SKM-1 (cell line): ENCODE data around the gene ACAD8.
"Not testable (repeated sequence)": the region's sequence is repeated elsewhere in the genome, so short reads cannot be mapped to it uniquely, and the experiment has no call there.

Experiments used
- DNase-seq: peaks from one replicate; lab custom pipeline; 2025; ENCODE audit not compliant: unreplicated experiment; lab: John Stamatoyannopoulos, UW

Gene ACAD8

DNA sequence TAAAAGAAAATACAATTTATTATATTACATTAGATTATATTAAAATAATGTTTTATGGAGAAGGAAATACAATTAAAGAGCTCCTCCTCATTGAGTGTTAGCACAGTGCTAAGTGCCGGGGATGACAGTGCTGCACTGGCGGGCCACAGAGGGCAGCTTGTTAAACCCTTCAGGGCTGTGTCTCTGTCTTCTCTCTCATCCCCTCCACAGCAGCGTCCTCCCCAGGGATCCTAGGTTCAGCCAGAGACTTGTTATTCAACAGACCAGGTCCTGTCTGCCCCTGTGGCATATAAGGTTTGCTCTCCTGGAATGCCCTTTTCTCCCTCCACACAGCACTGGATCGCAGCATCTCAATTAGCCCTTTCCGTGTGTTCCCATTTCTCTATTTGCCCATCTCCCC lies 14.4 kb upstream of the ACAD8 start:
- DNase-seq: no peak

DNA sequence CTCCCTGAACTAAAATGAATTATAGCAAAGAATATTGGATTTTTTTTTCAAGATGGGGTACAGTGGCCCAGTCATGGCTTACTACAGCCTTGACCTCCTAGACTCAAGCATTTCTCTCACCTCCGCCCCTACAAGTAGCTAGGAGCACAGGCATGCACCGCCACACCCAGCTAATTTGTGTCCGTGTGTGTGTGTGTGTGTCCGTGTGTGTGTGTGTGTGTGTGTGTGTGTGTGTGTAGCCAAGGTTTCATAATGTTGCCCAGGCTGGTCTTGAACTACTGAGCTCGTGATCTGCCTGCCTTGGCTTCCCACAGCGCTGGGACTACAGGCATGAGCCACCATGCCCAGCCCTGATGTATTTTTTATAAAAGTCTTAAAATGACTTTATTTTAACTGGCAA lies 12.8 kb upstream of the ACAD8 start:
- DNase-seq: no peak

DNA sequence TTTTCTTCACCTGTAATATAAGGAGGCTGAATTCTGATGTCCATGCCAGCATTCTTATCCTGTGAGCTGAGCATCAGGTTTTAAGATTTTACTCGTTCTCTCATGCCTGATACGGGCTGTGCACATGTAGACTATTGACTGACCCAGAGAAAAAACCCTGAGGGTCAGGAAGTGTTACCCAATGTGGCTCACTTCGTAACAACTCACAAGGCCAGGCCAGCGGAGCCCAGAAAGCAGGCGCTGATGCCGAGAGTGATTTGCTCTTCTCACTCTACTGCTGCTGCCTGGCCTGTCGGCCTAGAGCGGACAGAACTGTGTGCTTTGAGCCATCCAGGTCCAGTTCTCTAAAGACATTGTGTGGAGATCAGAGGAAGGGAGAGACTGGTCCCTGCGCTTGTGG lies 11.0 kb upstream of the ACAD8 start:
- DNase-seq: no peak

DNA sequence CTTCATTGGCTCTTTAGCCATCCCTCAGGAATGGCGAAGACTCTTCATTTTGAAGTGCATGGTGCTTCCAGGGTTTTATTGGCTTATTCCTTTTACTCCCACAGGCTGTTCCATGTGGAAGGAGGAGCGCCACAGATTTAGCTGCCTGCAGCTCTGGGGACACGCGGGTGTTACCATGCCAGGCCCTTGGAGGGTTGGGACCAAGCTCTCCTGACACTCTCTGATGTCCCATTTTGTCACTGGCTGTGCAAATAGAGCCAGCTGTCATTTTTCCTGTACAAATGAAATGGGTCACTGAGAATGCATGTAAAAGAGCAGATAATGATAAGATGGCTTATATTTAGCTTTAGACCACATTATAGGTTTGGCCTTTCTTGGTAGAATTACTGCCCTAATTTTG lies 9.5 kb upstream of the ACAD8 start:
- no peak for DNase-seq

DNA sequence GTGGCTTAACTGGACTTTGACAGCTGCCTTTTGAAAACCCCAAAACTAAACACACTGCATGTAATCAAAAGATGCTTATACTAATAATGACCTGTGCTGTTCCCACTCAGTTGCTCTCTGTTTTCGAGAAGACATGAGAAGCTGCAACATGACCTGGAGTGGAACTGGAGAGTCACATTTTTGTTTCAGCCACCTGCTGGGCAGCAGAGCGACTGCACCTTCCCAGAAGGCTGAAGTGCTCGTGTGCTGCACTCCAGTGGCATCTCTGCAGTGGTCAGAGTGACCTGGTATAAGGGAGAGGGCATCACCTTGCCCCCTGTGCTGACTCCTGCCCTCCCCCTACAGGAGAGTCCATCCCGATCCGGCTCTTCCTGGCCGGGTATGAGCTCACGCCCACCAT lies 8.8 kb upstream of the ACAD8 start:
- DNase-seq: no peak

DNA sequence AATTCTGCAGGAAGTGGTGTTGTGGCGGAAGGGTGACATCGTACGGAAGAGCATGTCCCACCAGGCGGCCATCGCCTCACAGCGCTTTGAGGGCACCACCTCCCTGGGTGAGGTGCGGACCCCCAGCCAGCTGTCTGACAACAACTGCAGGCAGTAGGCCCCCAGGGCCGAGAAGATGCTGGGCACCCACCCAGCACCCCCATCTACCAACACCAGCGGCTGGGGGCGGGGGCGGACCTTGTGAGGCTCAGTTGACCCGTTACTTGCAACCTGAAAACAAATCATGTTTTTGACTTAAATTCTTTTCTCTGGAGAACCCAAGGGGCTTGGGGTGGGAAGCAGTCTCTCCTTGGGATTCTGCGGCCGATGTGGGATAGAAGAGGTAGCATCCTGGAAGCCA lies 7.9 kb upstream of the ACAD8 start:
- DNase-seq: no peak

DNA sequence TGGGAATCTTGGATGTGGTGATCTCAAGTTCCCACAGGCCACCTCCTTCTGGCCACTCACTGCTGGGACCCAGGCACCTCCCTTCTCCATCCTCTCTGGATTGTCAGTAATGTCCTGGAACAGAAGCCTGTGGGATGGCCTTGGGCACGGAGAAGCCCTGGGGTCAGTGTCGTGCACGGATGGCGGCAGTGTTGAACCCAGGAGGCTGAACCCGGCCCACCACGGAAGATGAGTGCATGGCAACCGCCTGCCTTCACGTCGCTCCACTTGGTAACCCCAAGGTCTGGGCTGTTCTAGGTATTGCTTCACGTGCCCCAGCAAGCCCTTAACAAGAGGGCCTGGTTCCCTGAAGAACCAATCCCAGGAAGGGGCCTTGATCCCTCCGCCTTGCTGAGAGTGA lies 7.3 kb upstream of the ACAD8 start:
- no peak for DNase-seq

DNA sequence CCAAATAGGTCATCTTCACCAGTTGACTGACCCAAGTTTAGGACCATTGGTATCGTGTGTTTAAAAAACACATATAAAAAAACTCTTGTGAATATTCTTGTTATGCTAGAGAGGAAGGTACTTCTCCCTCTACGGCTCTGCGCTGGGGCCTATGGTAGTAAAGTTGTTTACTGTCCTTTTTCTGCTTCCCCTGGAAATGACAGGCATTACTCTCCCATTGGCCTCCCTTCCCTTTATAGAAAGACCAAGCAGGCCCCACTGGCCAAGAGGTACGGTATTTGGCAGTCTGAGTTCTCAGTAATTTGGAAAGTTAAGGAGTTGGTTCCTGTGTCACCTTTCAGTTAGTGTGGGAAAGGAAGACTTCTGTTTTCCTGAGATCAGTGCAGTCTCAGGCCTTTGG lies 6.7 kb upstream of the ACAD8 start:
- no peak for DNase-seq

DNA sequence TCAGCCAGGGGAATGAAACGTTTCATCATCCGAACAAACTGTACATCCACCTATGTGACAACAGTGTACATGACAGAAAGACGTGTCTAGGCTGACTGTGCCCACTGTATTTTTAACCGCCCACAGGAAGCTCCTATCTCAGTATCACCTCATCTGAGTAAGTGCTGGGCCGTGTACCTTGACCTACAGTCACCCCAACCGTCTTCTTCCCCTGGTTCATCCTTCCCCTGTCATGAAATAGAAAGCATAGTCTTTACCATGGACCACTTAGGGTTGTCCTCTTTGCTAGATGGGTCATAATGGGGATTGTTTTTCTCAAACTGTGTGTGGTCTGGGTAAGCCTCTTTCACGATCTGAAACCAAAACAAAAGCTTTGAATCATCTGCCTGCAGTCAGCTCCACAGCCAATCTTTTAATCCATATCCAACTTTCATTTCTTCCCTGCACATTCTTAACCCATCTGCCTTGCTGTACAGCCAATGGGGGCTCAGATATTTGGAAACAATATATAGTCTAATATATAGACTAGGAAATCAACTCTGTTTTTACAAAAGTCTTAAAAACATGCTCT lies 4.4 kb upstream of the ACAD8 start:
- no peak for DNase-seq

DNA sequence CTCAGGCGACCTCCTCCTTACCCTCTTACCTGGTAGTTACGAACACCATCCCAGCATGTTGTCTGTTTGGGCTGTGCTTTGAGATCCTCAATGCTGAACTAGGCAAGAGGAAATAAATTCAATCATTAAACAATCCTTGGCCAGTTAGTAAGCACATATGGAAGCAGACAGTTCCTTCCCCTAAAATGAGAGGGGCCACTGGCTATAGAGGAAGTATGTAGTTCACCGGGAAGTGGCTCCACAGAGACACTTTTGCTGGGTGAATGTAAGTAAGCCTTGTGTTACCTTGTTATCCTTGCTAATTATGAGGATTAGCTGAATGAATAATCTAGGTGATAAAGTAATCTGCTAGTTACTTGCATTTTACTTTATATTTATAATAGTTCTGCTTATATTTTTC lies 3.1 kb upstream of the ACAD8 start:
- no peak for DNase-seq

DNA sequence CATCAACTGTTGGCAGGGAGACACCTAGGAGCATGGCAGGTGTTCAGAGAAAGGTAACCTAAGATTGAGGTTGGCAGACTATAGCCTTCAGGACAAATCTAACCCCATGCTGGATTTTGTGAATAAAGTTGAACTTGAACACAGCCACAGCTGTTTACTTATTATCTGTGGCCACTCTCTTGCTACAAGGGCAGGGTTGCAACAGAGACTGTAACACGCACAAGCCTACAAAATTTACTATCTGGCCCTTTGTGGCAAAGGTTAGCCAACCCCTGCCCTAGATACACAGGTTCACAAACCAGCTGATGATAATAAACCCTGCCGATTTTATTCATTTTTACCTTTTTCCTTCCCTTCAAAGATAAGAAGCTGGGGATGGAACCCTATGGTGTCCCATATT lies 2.7 kb upstream of the ACAD8 start:
- DNase-seq: no peak

DNA sequence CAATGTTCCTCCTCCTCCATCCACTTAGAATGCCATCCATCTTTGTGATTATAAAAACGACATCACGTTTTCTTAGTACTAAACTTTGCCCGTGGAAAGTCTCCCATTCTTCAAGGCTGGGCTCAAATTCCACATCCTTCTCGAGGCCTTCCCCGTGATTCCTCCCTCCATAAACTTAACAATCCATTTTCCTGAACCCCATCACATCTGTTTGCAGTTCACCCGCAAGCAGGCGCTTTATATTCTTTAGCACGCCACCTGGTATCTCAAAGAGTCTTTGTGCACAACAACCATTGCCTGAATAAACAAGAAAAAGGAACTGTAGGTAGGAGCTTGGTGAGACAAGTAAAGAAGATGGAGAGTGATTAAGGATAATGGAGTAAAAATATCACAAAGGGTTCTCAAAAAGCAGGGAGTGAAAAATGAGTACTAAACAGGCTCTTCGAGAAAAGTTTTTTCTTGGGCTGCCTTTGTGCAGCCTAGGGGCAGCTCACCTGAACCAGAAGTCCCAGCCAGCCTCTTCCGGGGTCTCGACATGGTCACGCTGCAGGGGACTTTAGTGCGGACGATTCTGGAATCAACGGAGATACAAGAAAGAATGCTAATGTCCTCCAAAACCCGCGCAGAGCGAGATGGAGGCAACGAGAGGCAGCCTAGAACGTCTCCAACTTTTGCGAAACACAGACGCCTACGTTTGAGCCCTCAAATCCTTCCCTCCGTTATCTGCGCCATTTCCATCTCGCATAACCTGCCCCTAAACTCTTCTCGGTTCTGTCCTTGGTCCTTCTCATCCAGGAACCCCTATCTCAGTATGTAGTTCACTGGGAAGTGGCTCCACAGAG lies 801 bp upstream of the ACAD8 start:
- no peak for DNase-seq

DNA sequence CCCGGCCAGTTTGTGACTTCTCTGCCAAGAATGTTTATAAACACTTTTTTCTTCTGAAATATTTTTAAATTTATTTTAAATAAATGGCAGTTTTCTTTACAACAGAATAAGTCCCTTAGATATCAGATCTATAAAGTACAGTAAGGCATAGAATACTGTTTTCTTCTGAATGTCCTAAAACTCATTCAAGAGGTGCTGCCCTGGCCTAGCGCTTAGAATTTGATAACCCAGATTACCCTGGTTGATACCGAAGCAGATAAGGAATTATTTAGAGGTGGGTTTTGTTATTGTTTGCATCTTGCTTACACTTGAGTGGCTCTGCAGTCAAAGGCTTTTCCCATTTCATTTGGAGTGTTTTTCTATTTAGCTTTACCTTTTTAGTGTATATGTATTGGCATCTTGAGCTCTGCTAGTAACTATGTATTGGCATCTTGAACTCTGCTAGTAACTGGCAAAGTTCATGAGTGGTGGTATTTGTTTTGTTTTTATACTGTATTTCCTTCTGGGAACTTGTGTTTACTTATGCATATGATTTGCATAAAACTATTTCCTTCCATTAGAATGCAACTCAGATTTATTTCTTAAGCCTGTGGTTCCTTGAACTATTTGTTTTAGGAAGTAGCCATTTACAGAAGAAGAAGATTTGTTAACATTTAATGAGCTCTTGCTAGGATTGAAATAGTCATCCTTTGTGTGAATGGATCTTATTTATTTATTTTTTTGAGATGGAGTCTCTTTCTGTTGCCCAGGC lies 1.2 kb downstream of the ACAD8 start:
- DNase-seq: no peak

DNA sequence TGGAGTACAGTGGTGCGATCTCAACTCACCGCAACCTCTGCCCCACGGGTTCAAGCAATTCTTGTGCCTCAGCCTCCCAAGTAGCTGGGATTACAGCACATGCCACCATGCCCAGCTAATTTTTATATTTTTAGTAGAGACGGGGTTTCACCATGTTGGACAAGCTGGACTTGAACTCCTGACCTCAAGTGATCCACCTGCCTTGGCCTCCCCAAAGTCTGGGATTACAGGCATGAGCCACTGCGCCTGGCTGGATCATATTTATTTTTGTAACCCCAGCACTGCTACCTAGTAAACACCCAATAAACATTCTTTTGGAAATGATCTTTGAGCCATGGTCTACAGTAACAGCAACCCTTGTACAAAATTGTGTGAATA lies 1.8 kb downstream of the ACAD8 start:
- not testable (repeated sequence) for DNase-seq

DNA sequence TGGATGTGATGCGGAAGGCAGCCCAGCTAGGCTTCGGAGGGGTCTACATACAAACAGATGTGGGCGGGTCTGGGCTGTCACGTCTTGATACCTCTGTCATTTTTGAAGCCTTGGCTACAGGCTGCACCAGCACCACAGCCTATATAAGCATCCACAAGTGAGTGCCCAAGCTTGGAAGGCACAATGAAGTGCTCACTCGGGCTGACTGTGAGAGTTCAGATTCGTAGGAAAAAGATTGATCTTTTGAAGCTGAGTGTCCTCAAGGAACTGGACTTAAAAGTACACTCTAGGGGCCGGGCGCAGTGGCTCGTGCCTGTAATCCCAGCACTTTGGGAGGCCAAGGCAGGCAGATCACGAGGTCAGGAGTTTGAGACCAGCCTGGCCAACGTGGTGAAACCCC lies 3.7 kb downstream of the ACAD8 start:
- DNase-seq: no peak

DNA sequence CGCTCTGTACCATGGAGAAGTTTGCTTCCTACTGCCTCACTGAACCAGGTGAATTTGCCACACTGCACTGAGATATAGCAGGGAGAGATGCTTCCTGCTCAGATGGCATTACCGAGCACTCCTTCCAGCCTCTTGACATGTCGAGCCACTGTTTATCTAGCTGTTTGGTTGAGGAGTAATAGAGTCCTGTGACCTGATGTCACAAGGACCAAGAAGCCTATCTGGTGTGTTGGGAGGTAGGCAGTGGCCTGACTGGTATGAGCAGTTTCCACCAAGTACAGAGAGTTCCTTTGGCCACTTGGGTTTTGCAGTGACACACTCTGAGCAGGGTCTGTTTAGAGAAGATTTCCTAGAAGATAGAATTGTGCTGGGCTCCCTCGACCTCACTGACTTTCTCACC lies 5.2 kb downstream of the ACAD8 start:
- no peak for DNase-seq

DNA sequence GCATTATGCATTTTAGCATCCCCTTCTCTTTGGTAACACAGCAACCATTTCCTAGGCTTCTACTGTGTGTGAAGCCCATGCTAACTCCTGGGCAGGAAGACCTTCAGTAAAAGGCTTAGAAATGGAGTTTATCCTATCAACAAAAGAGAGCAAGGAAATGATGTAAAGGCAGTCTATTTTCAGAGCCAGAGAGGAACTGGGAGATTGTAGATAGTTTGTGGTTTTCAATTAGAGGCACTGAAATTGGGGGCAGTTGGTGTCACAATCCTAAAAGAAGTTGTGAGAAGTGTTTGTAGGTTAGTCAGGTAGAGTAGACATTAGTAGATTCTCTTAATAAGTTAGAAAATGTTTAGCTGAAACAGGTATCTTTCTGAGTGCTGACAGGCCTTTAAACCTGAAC lies 7.1 kb downstream of the ACAD8 start:
- DNase-seq: peak; percentile 4

DNA sequence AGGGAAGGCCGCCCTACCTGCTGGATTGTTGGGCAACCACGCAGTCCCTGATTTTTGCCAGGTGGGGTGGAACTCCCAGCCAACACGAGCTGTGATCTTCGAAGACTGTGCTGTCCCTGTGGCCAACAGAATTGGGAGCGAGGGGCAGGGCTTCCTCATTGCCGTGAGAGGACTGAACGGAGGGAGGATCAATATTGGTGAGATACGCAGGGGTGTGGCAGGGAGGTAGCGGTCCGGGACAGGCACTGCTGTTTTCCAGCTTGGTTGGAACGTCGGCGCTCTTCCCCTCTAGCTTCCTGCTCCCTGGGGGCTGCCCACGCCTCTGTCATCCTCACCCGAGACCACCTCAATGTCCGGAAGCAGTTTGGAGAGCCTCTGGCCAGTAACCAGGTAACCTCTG lies 7.6 kb downstream of the ACAD8 start:
- no peak for DNase-seq

DNA sequence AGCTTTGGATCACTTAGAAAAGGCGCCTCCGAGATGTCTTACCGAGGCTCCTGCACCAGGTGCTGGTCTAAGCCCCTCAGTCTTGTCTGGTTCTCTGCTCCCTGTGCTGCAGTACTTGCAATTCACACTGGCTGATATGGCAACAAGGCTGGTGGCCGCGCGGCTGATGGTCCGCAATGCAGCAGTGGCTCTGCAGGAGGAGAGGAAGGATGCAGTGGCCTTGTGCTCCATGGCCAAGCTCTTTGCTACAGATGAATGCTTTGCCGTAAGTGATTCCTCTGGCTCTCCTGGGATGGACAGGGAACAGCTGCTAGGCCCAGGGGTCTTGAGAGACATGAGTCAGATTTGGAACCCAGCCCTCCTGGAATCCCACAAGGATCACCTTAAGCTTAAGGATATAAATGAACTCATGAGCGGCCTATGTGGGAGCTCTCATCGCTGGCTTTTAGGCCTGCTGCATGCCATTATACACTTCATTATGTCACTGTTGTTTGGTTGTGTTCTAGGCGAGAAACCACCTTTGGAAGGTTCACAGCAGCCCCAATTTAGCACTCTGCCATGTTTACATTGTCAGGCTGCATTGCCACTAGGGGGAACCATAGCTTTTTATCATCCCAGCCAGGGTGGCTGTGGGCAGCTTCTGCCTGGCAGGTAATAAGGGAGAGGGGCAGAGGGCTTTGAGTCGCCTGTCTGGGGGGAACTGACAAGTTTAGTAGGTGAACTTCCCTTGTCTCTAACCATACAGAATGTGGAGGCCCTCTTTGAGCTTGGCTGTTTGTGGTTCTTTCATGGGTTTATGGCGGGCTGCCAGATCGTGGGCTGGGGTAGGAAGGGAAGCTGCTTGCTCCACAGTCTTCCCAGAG lies 8.5 kb downstream of the ACAD8 start:
- DNase-seq: peak; percentile 11

DNA sequence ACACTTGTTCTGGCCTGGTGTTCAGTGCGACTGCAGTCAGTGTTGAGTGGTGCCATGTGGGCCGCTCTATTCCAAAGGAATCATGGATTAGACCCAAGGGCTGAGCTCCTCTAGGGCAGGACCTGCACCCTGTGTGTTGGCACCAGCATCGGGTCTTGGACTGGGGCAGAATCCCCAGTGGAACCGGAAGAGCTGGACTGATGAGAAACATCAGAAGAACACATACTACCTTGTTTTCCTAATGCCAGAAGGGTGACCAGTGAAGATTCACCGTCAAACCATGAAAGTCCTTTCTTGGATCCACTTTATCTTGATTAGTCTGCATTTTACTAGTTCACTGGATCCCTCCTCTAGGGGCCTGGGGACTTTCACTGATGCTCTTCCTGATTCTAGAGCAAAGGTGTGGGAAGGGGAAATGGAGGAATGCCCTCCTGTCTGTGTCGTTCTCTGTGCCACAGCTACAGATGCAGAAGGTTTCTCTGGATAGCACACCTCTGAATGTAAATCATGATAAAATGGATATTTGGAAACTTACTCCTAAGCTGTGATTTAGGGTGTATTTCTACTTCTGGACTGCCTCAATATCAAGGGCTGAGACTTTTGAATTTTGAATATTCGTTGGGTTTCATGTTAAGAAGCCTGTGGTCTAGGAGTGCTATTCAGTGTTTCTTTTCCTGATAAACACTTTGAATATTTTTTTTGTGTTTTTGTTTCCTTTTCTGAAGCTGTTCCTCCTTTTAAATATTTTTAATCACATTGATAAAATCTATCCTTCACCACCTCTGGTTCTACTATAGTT lies 11.8 kb downstream of the ACAD8 start:
- no peak for DNase-seq

DNA sequence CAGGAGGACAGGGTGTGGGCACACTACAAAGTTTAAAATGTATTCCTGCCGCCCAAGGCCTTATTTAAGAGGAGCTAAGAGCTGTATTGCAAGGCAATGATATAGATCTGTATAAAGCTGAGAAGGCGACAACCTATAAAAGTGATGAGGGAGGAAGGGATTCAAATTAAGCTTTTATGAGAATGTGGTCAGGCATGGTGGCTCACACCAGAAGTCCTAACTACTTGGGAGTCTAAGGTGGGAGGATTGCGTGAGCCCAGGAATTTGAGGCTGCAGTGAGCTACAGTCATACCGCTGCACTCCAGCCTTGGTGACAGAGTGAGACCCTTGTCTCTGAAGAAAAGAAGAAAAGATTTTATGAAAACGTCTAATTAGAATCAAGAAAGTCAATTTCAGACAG lies 13.1 kb downstream of the ACAD8 start:
- no peak for DNase-seq
